DND-41 (cell line): ENCODE results near the gene ATXN7L2.

ENCODE experiments used
- EZH2 ChIP-seq: IDR thresholded peaks from 3 replicates; pipeline ENCODE4 v1.6.1; 2012; ENCODE audit warnings: borderline replicate concordance, low read depth, mild to moderate bottlenecking, moderate library complexity, low read length, inconsistent platforms; ENCODE audit not compliant: severe bottlenecking
- TF ChIP-seq, protein P1 (sequence below): IDR thresholded peaks from 2 replicates; pipeline ENCODE4 v1.5.1; 2012; ENCODE audit warnings: borderline replicate concordance, low read length, moderate library complexity, mild to moderate bottlenecking; ENCODE audit not compliant: poor library complexity, severe bottlenecking; ENCODE audit errors: extremely low read depth

DNA sequence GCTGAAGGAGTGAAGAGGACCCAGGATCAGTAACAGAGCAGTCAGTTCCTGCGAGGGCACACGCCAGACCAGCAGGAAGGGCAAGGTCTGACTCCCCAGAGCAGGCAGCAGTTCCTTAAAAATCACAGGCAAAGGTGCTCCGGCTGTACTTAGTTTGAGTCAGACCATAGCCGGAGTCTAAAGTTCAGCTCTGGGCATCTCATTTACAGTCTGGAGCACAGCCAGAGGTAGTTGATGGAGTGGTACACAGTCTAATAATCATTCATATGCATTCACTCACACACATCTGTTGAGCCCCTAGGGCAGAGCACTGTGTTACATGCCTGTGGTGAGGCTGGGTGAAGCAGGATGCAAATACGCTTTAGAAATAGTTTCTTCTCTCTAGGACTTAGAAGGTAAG is 33.2 kb downstream of the ATXN7L2 start:
- TF ChIP-seq EZH2, result no peak
- TF ChIP-seq, protein P1, sequence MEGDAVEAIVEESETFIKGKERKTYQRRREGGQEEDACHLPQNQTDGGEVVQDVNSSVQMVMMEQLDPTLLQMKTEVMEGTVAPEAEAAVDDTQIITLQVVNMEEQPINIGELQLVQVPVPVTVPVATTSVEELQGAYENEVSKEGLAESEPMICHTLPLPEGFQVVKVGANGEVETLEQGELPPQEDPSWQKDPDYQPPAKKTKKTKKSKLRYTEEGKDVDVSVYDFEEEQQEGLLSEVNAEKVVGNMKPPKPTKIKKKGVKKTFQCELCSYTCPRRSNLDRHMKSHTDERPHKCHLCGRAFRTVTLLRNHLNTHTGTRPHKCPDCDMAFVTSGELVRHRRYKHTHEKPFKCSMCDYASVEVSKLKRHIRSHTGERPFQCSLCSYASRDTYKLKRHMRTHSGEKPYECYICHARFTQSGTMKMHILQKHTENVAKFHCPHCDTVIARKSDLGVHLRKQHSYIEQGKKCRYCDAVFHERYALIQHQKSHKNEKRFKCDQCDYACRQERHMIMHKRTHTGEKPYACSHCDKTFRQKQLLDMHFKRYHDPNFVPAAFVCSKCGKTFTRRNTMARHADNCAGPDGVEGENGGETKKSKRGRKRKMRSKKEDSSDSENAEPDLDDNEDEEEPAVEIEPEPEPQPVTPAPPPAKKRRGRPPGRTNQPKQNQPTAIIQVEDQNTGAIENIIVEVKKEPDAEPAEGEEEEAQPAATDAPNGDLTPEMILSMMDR, result no peak
